Activated CD8-positive, alpha-beta memory T cell treated with anti-CD3 and anti-CD28 coated beads, Interleukin-2, amount 50 U/mL, for 48 hours (primary cell): Measurements from ENCODE around the gene HCN2.

Experiments used
- DNase-seq: peaks from one replicate; pipeline ENCODE4 v3.0.0-alpha.2; 2020

The HCN2 gene

DNA sequence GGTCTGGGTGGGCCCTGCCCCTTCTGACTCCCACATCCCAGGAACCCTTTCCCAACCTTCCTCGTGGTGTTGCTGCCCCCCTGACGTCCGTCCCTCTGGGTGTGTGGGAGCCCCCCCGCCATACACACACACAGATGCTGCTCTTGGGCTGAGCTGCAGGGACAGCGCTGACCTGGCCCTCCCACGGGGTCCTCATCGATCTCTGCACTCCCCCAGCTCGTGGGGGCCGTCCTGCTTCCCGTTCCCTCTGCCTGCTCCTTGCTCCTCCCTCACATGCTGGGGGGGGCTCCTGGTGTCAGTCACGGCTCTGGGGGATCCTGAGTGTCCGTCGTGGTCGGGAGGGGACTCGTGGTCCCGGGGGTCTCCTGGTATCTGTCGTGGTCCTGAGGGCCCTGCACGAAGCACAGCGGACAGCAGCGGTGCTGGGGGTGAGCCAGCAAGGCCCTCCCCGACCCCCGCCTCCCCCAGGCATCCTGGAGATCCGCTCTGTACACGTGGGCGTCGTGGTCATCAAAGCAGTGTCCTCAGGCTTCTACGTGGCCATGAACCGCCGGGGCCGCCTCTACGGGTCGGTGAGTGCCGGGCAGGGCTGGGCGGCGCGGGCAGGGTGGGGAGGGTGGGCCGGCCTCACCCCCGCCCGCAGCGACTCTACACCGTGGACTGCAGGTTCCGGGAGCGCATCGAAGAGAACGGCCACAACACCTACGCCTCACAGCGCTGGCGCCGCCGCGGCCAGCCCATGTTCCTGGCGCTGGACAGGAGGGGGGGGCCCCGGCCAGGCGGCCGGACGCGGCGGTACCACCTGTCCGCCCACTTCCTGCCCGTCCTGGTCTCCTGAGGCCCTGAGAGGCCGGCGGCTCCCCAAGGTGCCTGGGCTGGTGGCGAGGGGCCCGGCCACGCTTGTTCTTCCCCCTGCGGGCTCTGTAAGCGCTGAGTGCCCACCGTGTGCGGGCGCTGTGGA lies 53.4 kb downstream of the HCN2 start:
- no peak for DNase-seq

DNA sequence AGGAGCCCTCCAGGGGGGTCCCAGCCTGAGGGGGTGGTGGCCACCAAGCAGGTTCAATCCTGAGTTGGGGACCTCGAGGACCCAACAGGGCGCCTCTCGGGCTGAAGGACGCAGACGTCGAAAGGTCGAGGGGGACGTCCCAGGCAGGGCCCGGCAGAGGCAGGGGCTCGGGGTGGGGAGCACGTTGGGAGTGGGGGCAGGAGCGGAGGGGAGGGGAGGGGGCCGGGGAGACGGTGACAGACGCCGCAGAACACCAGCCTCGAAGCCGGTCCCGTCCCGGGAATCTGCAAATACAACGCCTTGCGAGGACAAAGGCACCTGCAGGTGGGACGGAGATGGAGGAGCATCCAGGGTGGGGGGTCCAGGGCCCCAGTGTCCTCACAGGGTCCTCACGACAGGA lies 54.1 kb downstream of the HCN2 start:
- no peak for DNase-seq

DNA sequence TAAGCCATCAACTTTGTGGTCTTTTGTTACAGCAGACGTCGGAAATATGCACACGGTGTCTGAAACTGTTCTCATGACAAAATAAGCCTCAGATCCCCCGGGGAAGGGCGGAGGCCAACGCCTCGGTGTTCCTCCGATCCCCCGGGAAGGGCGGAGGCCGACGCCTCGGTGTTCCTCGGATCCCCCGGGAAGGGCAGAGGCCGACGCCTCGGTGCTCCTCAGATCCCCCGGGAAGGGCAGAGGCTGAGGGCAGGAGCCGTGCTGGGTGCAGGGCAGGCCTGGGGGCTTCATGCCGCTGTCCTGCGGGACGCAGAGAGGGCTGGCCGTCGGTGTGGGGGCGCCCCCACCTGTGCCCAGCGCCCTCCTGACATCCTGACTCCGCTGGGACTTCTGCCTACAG lies 54.7 kb downstream of the HCN2 start:
- no peak for DNase-seq

DNA sequence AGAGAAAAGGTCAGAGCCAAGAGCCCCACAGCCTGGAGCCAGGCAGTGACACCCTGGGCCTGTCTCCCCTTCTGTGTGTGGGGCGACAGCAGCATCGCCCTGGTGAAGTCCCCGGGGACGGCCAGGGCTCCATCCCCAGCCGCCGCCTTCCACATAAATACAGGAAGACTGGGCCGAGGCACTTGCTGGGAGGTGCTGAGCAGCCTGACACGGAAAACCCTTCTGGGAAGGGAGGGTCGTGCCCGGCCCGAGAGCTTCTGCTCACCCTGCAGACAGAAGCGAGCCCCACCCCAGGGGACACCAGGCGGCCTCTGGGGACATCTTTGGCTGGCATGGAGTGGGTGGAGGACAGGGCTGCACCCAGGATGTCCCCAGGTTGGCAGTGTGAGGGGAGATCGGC lies 55.1 kb downstream of the HCN2 start:
- no peak for DNase-seq

DNA sequence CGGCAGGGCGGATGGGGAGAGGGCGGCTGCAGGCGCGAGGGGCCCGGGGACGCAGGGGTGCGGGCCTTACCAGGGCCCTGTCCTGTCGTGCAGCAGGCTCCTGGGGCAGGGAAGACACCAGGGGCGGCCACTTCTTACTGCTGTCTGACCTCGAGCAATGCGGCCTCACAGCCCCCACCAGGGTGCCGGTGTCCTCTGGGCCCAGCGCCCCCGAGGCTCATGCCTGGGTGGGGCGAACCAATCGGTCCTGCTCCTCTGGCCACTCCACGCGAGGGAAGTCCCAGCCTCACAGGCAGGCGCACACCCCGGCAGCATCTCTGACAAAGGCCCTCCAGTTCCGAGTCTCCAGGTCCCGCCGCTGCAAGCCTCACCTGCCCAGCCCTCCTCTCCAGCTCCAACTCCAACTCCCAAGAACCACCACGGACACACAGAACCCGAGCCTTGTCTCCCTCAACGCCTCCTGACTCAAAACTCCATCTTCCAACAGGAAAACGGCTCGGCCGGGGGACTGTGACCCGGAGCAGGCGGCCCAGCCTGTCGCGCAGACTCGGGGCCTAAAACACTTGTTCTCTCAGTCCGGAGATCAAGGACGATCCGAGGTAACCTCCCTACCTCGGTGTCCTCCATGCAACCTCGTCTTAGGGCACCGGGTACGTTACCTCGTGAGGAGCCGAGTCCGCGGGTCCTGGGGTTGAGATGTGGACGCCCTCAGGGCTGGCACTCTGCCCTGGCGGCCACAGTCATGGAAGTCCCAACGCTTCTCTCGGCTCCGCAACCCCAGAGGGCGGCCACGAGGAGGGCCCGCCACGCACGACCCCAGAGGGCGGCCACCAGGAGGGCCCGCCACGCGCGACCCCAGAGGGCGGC lies 56.5 kb downstream of the HCN2 start:
- no peak for DNase-seq

DNA sequence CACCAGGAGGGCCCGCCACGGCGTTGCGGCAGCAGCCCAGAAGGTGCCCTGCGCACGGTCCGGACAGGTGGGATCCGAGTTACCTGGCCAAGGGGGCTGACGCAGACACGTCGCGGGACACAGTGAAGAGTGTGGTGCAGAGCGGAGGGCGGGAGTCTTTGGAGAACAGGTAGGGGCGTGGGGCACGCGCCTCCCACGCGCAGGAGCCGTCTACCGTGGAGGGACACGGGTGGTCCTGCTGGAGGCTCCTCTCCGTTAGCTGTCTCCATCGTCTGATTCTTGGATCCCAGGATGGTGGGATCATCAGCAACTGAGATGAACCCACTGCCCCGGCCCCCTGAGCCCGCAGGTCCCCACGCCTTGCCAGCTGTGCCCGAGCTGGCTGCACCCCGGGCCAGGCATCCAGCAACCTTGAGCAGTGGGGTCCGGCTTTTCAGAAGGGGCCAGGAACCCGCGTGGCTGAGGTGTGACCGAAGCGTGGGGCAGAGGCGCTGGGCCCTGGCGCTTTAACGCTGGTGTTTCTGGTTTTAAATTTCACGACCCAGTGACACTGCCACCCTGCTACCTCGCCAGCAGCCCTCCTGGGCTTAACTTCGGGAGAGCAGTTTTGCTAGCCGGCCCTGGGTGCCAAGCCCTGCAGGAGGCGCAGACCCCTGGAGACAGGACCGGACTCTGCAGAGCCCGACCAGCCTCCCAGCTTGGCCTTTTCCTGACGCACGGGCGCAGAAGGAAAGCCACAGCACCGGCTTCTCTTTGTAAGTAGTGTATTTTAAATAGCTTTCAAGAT lies 57.3 kb downstream of the HCN2 start:
- DNase-seq = no peak

DNA sequence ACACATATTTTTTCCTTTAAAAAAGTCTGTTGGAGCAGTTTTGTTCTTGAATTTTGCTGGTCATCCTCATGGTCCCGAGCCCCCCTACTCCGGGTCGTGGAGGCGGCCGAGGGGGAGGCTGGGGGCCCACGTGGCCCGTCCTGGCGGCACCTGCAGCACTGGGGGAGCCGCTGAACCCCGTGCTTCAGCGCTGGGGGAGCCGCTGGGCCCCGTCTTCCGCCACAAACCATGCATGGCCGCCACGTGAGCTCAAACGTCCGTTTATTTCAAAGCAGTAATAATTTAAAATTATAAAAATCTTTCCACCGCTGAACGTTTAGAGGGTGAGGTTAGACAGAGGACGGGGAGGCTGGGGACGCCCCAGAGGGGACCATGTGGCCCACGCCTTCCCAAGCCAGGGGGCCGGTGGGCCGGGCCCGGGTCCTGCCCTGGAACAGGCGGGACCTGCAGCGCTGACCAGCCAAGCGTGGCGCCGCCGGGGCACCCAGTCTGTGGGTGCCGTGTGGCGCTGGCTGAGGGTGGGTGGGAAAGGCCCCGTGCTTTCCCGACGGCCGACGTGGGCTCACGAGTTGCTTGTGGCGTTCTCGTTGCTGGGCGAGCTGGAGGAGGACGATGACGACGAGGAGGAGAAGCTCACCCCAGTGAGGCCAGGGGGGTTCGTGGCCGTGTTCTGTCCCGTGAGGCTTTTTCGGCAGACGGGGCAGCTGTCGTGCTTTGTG lies 58.0 kb downstream of the HCN2 start:
- DNase-seq = no peak

DNA sequence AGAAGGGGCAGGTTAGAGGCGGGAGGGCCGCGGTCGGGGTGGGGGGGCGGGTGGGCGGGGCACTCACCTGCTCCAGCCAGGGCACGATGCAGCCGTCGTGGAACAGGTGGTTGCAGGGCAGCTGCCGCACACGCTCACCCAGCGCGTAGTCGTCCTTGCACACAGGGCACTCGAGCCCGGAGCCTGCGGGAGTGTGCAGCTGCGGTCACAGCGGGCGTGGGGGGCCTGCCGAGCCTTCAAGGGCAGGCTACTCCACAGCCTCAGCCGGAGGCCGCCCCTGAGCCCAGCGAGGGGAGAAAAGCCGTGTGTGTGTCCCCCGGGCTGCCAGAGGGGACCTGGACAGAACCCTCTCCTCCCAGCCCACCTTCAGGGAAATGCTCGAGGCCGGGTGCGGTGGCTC lies 58.6 kb downstream of the HCN2 start:
- DNase-seq = no peak

DNA sequence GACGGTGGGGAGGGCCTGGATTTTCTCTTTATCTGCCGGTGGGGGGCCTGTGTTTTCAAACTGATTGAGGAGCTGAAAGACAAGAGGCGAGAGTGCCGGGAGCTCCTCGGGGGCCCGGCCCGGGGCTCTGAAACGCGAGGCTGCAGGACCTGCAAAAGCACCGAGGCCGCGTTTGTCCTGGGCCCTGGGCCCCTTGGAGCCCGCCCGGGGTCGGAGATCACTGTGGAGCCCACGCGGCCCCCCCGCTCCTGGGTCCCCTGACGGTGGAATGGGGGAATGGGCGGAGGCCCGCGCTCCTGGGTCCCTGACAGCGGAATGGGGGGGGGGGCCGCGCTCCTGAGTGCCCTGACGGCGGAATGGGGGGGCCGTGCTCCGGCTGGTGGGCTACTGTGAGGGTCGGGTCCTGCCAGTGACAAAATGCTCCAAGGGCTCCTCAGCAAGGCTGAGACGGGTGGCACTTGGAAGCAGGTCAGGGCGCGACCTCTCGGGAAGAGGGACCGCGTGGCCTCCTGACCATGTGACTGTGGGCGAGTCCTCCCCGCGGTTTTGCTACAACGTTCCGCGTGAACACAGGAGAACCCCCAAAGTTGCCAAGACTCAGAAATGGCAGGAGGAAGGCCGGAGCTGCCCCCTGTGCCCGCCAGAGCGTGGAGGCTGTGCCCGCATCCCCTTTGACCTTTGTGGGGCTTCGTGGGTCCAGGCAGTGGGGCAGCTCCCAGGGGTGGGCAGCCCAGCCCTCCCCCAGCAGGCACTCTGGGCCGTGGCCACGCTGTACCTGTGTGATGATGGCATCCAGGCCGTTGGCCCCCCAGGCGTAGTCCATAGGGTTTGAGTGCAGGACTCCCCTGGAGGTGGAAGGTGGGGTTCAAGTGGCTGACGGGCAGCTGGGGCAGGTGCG lies 59.5 kb downstream of the HCN2 start:
- DNase-seq = no peak

DNA sequence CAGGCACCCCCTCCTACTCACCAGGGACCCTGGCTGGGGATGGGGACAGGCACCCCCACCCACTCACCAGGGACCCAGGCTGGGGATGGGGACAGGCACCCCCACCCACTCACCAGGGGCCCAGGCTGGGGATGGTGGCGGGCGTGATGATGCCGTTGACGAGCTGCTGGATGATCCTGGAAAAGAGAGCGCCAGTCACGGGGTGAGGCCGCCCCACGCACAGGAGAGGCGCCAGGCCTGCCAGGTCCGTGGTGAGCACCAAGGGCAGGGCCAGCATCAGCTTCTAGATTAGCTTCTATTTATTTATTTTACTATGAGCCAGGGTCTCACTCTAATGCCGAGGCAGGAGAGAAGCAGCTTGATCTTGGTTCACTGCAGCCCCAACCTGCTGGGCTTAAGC lies 60.4 kb downstream of the HCN2 start:
- no peak for DNase-seq

DNA sequence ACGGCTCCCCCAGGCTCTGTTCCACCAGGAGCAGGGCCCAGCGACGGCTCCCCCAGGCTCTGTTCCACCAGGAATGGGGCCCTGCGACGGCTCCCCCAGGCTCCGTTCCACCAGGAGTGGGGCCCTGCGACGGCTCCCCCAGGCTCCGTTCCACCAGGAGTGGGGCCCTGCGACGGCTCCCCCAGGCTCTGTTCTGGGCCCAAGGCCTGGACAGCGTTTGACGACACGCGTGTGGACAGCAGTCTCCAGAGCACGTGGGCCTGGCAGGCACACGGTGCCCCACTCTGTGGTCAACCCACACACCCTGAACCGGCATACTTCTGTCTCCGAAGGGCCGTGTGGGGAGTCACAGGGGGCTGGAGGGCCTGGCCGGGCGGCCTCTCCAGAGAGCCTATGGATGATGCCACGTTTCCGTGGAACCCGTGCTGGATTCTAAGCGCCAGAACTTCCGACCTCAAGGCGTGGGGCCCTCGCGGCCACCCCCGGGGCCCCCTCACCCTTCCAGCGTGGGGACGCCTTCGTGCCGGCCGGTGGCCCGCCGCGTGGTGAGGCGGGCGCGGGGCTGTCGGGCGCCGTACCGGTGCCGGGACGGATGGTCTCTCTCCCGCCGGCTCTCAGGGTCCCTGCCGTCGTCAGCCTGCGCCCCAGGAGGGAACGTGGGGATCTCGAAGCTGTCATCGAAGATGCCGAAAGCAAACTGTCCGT lies 61.6 kb downstream of the HCN2 start:
- DNase-seq = no peak

DNA sequence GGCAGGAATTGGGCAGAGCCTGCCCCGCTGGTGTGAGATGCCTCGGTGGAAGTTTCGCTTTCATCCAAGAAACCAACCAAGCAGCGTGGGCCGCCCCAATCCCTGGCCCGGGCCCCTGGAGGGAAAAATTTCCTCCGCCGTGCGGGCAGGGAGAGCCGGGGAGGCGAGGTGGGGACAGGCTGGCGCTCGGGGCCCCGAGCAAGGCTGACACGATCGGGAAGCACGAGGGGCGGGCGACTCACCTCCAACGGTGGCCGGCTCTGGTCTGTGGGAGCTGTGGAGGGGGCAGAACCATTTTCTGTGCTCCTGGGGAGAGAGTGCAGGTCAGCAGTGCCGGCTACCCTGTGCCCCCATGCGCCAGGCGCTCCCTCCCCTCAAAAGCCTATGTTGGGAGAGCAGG lies 62.3 kb downstream of the HCN2 start:
- DNase-seq = no peak

DNA sequence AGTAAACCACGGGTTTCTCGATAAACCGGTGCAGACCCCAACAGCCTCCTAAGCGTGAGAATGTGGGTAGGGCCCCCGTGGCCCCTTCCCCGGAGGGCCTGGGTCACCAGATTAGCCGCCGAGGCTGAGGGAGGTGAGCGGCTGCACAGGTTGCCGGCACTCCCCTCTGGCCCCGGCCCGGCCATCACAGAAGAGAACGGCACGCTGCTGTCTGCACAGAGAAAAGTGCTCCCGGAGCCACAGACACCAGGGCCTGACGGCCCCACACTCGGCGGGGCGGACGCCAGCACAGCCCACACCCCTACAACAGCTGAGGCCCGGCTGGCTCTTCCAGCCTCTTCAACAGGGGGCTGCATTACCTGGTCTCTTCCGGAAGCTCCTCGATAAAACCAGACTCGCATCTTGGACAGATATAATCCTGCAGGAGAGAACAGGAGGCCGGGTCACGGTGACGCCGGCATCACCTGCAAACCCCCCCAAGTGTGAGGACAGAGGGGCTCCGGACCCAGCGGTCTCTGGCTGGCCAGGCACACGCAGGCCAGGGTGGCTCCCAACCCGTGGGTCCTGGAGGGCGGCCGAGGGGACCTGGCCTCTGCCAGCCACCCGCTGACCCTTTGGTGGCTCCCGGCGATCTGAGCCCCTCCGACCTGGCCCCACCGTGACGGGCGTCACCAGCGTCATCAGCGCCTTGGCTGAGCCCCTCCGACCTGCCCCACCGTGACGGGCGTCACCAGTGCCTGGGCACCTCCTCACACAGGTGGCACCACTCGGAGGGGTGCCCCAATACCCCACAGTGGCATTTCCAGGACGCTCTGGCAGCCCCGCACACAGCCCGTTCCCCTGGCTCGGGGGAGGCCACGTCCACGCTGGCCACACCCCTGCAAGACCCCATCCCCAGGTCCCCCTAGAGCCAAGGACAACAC lies 63.0 kb downstream of the HCN2 start:
- DNase-seq = no peak

DNA sequence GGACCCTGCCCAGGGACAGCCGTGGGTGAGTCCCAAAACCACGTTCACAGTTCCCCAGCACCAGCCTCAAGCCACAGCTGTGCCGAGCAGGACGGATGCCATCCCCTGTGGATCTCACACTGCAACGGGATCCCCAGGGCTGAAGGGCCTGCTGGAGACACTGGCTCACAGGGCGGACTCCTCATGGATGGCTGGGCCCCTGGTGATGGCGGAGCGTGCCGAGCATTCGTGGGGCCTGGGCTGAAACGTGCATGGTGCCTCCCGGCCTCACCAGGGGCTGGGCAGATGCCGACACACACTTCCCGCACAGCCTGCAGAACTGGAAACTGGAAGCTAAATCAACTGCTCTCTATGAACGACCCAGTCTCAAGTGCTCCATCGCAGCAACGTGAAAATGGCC lies 63.7 kb downstream of the HCN2 start:
- no peak for DNase-seq

DNA sequence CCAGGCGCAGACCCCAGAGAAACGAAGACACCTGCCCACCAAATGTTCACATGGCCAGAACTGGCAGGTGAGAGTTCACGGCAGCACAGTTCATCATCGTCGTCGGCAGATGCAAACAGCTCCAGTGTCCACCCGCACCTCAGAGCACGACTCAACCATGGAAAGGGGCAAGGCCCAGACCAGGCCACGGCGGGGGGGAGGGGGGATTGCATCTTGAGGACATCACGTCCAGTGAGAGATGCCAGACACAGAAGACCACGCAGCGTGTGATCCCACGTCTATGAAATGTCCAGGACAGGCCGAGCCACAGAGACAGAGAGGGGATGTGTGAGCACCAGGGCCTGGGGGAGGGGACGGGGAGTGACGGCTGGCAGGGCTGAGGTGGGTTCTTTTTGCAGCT lies 66.0 kb downstream of the HCN2 start:
- no peak for DNase-seq

DNA sequence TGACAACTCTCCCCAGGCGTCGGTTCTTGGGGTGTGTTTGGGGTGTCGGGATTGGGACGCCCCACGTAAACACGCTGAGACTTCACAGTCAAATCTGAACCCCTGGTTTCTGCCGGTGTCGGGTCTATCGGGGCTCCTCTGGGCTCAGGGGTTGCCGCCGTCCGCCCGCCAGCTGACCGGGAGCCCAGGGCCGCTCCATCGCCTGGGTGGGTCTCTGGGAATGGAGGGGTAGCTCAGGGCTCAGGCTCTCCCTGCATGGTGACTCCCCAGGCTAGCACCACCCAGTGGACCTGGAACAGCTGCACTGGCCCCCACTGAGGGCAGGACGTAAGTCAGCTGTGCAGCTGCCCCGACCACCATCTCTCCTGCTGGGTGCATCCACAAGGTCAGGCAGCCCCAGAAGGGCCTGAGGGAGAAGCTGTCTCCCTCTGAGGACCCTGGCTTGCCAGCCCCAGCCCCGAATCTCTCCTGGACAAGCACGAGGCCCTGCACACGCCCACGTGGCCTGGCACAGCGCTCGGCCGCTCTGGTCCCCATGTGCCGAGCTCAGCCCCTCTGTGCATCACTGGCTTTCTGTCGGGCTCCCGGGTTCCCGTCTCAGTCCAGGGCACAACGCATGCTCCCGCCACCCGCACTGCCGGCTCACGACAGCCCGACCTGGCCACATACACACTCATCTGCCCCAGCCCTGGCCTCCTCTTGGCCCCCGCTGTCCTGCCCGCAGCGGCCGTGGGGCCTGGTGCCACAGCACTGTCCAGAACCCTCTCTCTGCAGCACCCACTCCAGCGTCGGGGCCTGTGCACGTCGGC lies 67.3 kb downstream of the HCN2 start:
- DNase-seq = no peak

DNA sequence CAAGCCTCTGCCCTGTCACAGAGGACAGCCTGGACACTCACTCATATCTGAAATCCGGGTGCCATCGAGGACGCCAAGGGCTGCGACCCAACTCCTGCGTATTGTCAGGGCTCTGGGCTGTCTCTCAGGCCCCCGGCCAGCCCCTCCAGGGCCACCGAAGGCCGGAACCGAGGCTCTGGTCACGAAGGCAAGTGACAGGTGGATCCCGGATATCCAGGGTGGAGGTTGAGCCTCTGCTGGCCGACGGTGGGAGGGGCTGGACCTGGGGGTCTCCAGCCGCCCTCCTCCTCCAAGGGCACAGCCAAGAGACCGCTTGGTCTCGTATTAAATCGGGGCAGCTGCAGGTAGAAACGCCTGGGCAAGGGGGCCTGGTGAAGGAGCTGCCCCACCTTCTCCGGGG lies 67.9 kb downstream of the HCN2 start:
- DNase-seq = no peak

DNA sequence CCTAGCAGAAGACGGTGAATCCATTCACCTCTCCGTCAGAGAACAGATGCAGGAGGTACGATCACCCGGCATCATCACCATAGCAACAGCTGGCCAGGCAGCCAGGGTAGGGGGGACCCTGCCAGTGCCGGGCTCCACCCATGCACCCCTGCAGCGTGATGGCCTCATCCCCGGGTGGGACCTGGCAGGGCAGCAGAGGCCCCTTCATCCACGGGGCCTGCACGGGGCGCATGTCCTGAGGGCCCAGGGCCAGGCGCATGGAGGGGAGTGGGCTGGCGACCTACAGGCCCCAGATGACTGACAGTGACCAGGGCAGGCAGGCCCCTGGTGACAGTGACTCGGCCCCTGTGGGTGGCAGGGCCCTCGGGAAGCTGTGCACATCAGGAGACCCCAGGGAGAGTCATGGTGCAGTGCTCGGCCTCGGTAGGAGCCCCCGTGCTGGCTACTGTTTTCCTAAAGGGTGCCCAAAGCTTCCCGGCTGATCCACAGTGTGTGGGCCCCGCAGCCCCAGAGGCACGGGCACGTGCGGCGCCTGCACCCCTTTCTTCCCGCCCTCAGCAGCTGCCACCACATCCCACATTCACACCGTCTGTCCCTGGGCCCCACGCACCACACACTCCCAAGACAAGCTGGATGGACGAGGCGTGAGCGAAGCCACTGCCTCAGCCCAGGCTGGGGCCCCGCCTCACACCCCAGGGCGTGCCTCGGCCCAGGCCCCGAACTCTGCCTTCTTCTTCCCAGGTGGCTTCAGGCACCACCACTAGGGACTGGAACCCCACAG lies 68.6 kb downstream of the HCN2 start:
- DNase-seq = no peak
